Activated CD8-positive, alpha-beta memory T cell treated with anti-CD3 and anti-CD28 coated beads, Interleukin-2, amount 10 ng/mL, durations not matched to agents 7 days and 5 days (primary cell): Measurements from ENCODE around the gene AGXT2. TPM values are rescaled to one million over a fixed set of nuclear protein-coding genes. Genes with fewer than 3 reads are reported as not detected.
"Not testable (repeated sequence)": the region's sequence is repeated elsewhere in the genome, so short reads cannot be mapped to it uniquely, and the experiment has no call there.

Experiments used
- ATAC-seq: fragments of 150-1000 bp; cut with Tn5 transposase; one replicate; pipeline ENCODE4 v1.10.0; 2021; ENCODE audit warnings: moderate library complexity
- CTCF ChIA-PET: fragments of 350-600 bp; sonication (Branson Sonifier 250); formaldehyde crosslinking; loops from one replicate; lab custom pipeline; 2021; ENCODE audit warnings: antibody characterized with exemption; lab: Charles Lee
- DNase-seq: peaks from one replicate; pipeline ENCODE4 v3.0.0-alpha.2; 2020
- H3K27ac Mint-ChIP-seq: one replicate; pipeline ENCODE4 v1.8.0; 2021; ENCODE audit warnings: mild to moderate bottlenecking, mixed read lengths
- H3K27me3 Mint-ChIP-seq: one replicate; pipeline ENCODE4 v1.8.0; 2021; ENCODE audit warnings: mixed read lengths
- H3K36me3 Mint-ChIP-seq: one replicate; pipeline ENCODE4 v1.8.0; 2021; ENCODE audit warnings: mild to moderate bottlenecking, mixed read lengths
- H3K4me1 Mint-ChIP-seq: one replicate; pipeline ENCODE4 v1.8.0; 2021; ENCODE audit warnings: mixed read lengths
- H3K4me3 Mint-ChIP-seq: one replicate; pipeline ENCODE4 v1.8.0; 2021; ENCODE audit warnings: mild to moderate bottlenecking, moderate library complexity, mixed read lengths
- H3K9me3 Mint-ChIP-seq: one replicate; pipeline ENCODE4 v1.8.0; 2022; ENCODE audit warnings: low read depth, mixed read lengths
- total RNA-seq, 2 experiments: library from RNA; stranded (reverse); gene quantifications; one replicate each; pipeline ENCODE4 v1.2.3, GENCODE V29; 2021

The AGXT2 gene
- total RNA-seq, 2 experiments from 2014 or later: not detected

GRCh38 chr5:35001842-35002241 is 45.9 kb downstream of the AGXT2 start:
- Mint-ChIP-seq H3K9me3 (no peaks in the 10 kb centered on the region), H3K4me1 (no peaks in the 10 kb centered on the region), H3K4me3 (no peak overlapping the region), H3K27ac (no peak overlapping the region), H3K36me3 (no peaks in the 10 kb centered on the region), H3K27me3 (peaks cover 37% of the 10 kb centered on the region)
- CTCF ChIA-PET: interaction anchor here (0.9 to 5.0 kb wide), 5 partner anchors 25 to 527 kb away, joined by 3 to 30 read pairs (median 8); no protein-coding TSS in a partner anchor
- ATAC-seq: no peak
- no peak for DNase-seq

- no peak for ATAC-seq
Measured at GRCh38 chr5:34998058-34998789, 49.5 kb downstream of the AGXT2 start.

GRCh38 chr5:34996261-34996660 is 51.5 kb downstream of the AGXT2 start:
- no peak for ATAC-seq
- CTCF ChIA-PET: no interaction called here
- H3K27me3 Mint-ChIP-seq: peaks cover 49% of the 10 kb centered on the region
- no peak for DNase-seq
- no peaks in the 10 kb centered on the region for H3K36me3 Mint-ChIP-seq
- no peaks in the 10 kb centered on the region for H3K4me1 Mint-ChIP-seq
- H3K4me3 Mint-ChIP-seq: no peak overlapping the region
- H3K9me3 Mint-ChIP-seq: no peaks in the 10 kb centered on the region
- H3K27ac Mint-ChIP-seq: no peak overlapping the region

More at GRCh38 chr5:34998058-34998789, 49.5 kb downstream of the AGXT2 start:
- no peaks in the 10 kb centered on the region for H3K9me3 Mint-ChIP-seq
- no peaks in the 10 kb centered on the region for H3K4me1 Mint-ChIP-seq
- no peak for DNase-seq
- H3K4me3 Mint-ChIP-seq: no peak overlapping the region
- CTCF ChIA-PET: interaction anchor here (1.0 kb wide), 1 partner anchor 512 kb away, joined by 3 read pairs; no protein-coding TSS in a partner anchor
- peaks cover 45% of the 10 kb centered on the region for H3K27me3 Mint-ChIP-seq
- H3K27ac Mint-ChIP-seq: no peak overlapping the region
- H3K36me3 Mint-ChIP-seq: no peaks in the 10 kb centered on the region

GRCh38 chr5:34993951-34994350 is 53.8 kb downstream of the AGXT2 start:
- CTCF ChIA-PET: no interaction called here
- peaks cover 51% of the 10 kb centered on the region for H3K27me3 Mint-ChIP-seq

GRCh38 chr5:34991486-34992238 is 56.1 kb downstream of the AGXT2 start:
- Mint-ChIP-seq H3K36me3 (no peaks in the 10 kb centered on the region), H3K4me3 (no peak overlapping the region), H3K27ac (no peak overlapping the region), H3K27me3 (peaks cover 53% of the 10 kb centered on the region), H3K9me3 (peaks cover 2% of the 10 kb centered on the region), H3K4me1 (no peaks in the 10 kb centered on the region)
- CTCF ChIA-PET: no interaction called here
- ATAC-seq (no peak), DNase-seq (no peak)

More at GRCh38 chr5:34993951-34994350, 53.8 kb downstream of the AGXT2 start:
- Mint-ChIP-seq H3K36me3 (no peaks in the 10 kb centered on the region), H3K4me3 (no peak overlapping the region), H3K9me3 (no peaks in the 10 kb centered on the region), H3K27ac (no peak overlapping the region), H3K4me1 (no peaks in the 10 kb centered on the region)
- no peak for ATAC-seq
- no peak for DNase-seq

- H3K27me3 Mint-ChIP-seq: peaks cover 22% of the 10 kb centered on the region
- no peak overlapping the region for H3K27ac Mint-ChIP-seq
- H3K4me1 Mint-ChIP-seq: no peaks in the 10 kb centered on the region
- H3K36me3 Mint-ChIP-seq: no peaks in the 10 kb centered on the region
- DNase-seq (no peak), ATAC-seq (no peak)
- H3K9me3 Mint-ChIP-seq: peaks cover 8% of the 10 kb centered on the region
- no peak overlapping the region for H3K4me3 Mint-ChIP-seq
- CTCF ChIA-PET: no interaction called here
Measured at GRCh38 chr5:34986965-34987364, 60.8 kb downstream of the AGXT2 start.

GRCh38 chr5:34982823-34983222 is 64.9 kb downstream of the AGXT2 start:
- H3K27ac Mint-ChIP-seq: no peak overlapping the region
- H3K36me3 Mint-ChIP-seq: no peaks in the 10 kb centered on the region
- CTCF ChIA-PET: no interaction called here
- H3K4me1 Mint-ChIP-seq: no peaks in the 10 kb centered on the region
- DNase-seq (no peak), ATAC-seq (no peak)
- H3K27me3 Mint-ChIP-seq: peaks cover 7% of the 10 kb centered on the region
- peaks cover 10% of the 10 kb centered on the region for H3K9me3 Mint-ChIP-seq
- no peak overlapping the region for H3K4me3 Mint-ChIP-seq

GRCh38 chr5:34978681-34979080 is 69.1 kb downstream of the AGXT2 start:
- CTCF ChIA-PET: no interaction called here

GRCh38 chr5:34977934-34978613 is 69.7 kb downstream of the AGXT2 start:
- no peak for ATAC-seq
- H3K27me3 Mint-ChIP-seq: peaks cover 5% of the 10 kb centered on the region
- no peak overlapping the region for H3K4me3 Mint-ChIP-seq
- no peak for DNase-seq
- H3K27ac Mint-ChIP-seq: no peak overlapping the region
- no peaks in the 10 kb centered on the region for H3K36me3 Mint-ChIP-seq
- CTCF ChIA-PET: interaction anchor here (2.1 kb wide), 1 partner anchor 25 kb away, joined by 8 read pairs; no protein-coding TSS in a partner anchor
- peaks cover 4% of the 10 kb centered on the region for H3K9me3 Mint-ChIP-seq
- no peaks in the 10 kb centered on the region for H3K4me1 Mint-ChIP-seq

More at GRCh38 chr5:34978681-34979080, 69.1 kb downstream of the AGXT2 start:
- Mint-ChIP-seq H3K9me3 (peaks cover 4% of the 10 kb centered on the region), H3K4me3 (no peak overlapping the region), H3K27ac (no peak overlapping the region), H3K36me3 (no peaks in the 10 kb centered on the region), H3K27me3 (peaks cover 5% of the 10 kb centered on the region), H3K4me1 (no peaks in the 10 kb centered on the region)
- DNase-seq (no peak), ATAC-seq (no peak)

GRCh38 chr5:34976347-34976746 is 71.4 kb downstream of the AGXT2 start:
- H3K9me3 Mint-ChIP-seq: no peaks in the 10 kb centered on the region
- H3K36me3 Mint-ChIP-seq: no peaks in the 10 kb centered on the region
- DNase-seq: no peak
- H3K4me1 Mint-ChIP-seq: no peaks in the 10 kb centered on the region
- H3K27ac Mint-ChIP-seq: no peak overlapping the region
- CTCF ChIA-PET: interaction anchor here (2.1 kb wide), 1 partner anchor 27 kb away, joined by 8 read pairs; no protein-coding TSS in a partner anchor
- no peak overlapping the region for H3K4me3 Mint-ChIP-seq
- peaks cover 5% of the 10 kb centered on the region for H3K27me3 Mint-ChIP-seq
- no peak for ATAC-seq

- ATAC-seq, H3K4me3 Mint-ChIP-seq, H3K27me3 Mint-ChIP-seq, CTCF ChIA-PET, H3K4me1 Mint-ChIP-seq, H3K9me3 Mint-ChIP-seq, DNase-seq, H3K27ac Mint-ChIP-seq: not testable (repeated sequence)
- H3K36me3 Mint-ChIP-seq: peaks cover 11% of the 10 kb centered on the region
Measured at GRCh38 chr5:34971655-34972054, 76.1 kb downstream of the AGXT2 start.

- Mint-ChIP-seq H3K27ac (no peak overlapping the region), H3K4me1 (no peaks in the 10 kb centered on the region), H3K9me3 (peaks cover 3% of the 10 kb centered on the region), H3K36me3 (peaks cover 18% of the 10 kb centered on the region), H3K27me3 (no peaks in the 10 kb centered on the region), H3K4me3 (no peak overlapping the region)
- DNase-seq (no peak), ATAC-seq (no peak)
- CTCF ChIA-PET: no interaction called here
Measured at GRCh38 chr5:34970552-34970951, 77.2 kb downstream of the AGXT2 start.

GRCh38 chr5:34968258-34968657 is 79.5 kb downstream of the AGXT2 start:
- Mint-ChIP-seq H3K27me3 (no peaks in the 10 kb centered on the region), H3K36me3 (peaks cover 24% of the 10 kb centered on the region), H3K4me1 (no peaks in the 10 kb centered on the region), H3K27ac (no peak overlapping the region), H3K4me3 (no peak overlapping the region), H3K9me3 (peaks cover 3% of the 10 kb centered on the region)
- ATAC-seq: no peak
- DNase-seq: no peak
- CTCF ChIA-PET: interaction anchor here (0.7 kb wide), 1 partner anchor 10 kb away, joined by 3 read pairs; no protein-coding TSS in a partner anchor
